ELR (cell line): ENCODE data around the gene SLC20A1.

ENCODE experiments used
- DNase-seq: peaks from one replicate; pipeline ENCODE4 v3.0.0-alpha.2; 2015; ENCODE audit warnings: low read depth

Gene SLC20A1

GRCh38 chr2:112709703-112710102 lies 64.0 kb downstream of the SLC20A1 start:
- no peak for DNase-seq

- no peak for DNase-seq
Observed at GRCh38 chr2:112710956-112711750, 65.4 kb downstream of the SLC20A1 start.

GRCh38 chr2:112712465-112712864 lies 66.7 kb downstream of the SLC20A1 start:
- no peak for DNase-seq

GRCh38 chr2:112712903-112713584 lies 67.3 kb downstream of the SLC20A1 start:
- peak; percentile 78 for DNase-seq
